ENCODE data around the gene HCK. TPM values are rescaled to one million over a fixed set of nuclear protein-coding genes. Genes with fewer than 3 reads are reported as not detected.

HCK gene
- polyA plus RNA-seq, 1 experiment = 0.05 TPM

DNA sequence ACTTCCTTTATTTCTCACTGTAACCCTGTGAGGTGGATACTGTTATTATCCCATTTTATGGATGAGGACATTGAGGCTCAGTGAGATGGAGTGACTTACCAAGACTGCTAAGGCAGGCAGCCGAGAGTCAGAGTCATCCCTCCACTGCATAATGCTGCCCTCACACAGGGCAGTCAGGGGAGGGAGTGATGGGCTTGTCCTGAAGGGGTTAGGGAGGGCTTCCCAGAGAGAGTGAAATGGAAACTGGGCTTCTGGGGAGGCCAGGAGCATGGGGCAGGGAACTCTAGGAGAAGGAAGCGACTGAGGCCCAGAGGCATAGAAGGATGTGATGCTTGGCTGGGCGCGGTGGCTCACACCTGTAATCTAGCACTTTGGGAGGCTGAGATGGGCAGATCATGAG is 88.6 kb downstream of the HCK start:
- DNase-seq (ENCODE audit: low read depth) = no peak
- Histone ChIP-seq H3K36me3 (ENCODE audit: control insufficient read depth, insufficient read depth, low read length) (peaks cover 47% of the 10 kb centered on the region), H3K27me3 (ENCODE audit: control insufficient read depth, insufficient read depth, low read length) (no peaks in the 10 kb centered on the region), H3K4me3 (ENCODE audit: low read depth, low read length) (no peak overlapping the region)
- ChIA-PET POLR2A (no interaction called here), CTCF (interaction anchor here (1.1 kb wide), 1 partner anchor 15 kb away, joined by 3 read pairs; no protein-coding TSS in a partner anchor)
- TF ChIP-seq, protein P1, sequence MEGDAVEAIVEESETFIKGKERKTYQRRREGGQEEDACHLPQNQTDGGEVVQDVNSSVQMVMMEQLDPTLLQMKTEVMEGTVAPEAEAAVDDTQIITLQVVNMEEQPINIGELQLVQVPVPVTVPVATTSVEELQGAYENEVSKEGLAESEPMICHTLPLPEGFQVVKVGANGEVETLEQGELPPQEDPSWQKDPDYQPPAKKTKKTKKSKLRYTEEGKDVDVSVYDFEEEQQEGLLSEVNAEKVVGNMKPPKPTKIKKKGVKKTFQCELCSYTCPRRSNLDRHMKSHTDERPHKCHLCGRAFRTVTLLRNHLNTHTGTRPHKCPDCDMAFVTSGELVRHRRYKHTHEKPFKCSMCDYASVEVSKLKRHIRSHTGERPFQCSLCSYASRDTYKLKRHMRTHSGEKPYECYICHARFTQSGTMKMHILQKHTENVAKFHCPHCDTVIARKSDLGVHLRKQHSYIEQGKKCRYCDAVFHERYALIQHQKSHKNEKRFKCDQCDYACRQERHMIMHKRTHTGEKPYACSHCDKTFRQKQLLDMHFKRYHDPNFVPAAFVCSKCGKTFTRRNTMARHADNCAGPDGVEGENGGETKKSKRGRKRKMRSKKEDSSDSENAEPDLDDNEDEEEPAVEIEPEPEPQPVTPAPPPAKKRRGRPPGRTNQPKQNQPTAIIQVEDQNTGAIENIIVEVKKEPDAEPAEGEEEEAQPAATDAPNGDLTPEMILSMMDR (IDR thresholded peaks at IDR 0.05; ENCODE audit: insufficient read depth, low read depth, low read length) = no peak

DNA sequence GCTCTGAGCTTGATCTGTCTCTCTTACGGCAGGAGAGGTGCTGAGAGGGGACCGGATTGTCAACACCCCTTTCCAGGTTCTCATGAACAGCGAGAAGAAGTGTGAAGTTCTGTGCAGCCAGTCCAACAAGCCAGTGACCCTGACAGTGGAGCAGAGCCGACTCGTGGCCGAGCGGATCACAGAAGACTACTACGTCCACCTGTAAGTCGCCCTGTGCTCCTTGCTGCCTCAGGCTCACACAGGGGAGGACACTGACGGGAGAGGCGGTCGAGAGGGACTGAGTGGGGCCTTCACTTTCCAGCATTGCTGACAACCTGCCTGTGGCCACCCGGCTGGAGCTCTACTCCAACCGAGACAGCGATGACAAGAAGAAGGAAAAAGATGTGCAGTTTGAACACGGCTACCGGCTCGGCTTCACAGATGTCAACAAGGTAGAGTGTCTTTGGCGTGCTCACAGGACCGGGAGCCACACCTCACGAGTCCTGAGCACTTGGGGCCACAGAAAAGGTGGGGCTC is 89.5 kb downstream of the HCK start:
- Histone ChIP-seq H3K27me3 (ENCODE audit: control insufficient read depth, insufficient read depth, low read length) (no peaks in the 10 kb centered on the region), H3K36me3 (ENCODE audit: control insufficient read depth, insufficient read depth, low read length) (peaks cover 53% of the 10 kb centered on the region), H3K4me3 (ENCODE audit: low read depth, low read length) (no peak overlapping the region)
- ChIA-PET CTCF (no interaction called here), POLR2A (no interaction called here)
- TF ChIP-seq, protein P1 (IDR thresholded peaks at IDR 0.05; ENCODE audit: insufficient read depth, low read depth, low read length) = no peak
- DNase-seq (ENCODE audit: low read depth) = no peak

DNA sequence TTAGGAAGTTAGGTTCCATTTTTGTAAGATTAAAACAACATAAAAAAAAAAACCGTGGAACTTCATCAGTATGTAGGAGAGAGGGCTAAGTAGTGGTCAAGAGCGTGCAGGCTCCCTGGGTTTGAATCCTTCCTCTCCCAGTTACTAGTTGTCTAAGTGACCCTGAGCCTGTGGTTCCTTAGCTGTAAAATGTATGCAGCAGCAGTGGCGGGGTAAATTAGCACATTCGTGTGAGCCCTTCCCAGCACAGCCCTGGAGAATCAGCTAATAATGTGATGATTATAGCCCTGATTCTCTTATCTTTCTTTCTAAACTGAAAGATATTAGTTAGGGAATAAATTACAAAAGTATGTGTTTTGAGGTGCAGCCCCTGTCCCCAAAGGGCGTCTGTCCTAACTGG is 90.0 kb downstream of the HCK start:
- no peak for DNase-seq (ENCODE audit: low read depth)
- no peaks in the 10 kb centered on the region for H3K27me3 ChIP-seq (ENCODE audit: control insufficient read depth, insufficient read depth, low read length)
- CTCF ChIA-PET = no interaction called here
- TF ChIP-seq, protein P1 (IDR thresholded peaks at IDR 0.05; ENCODE audit: insufficient read depth, low read depth, low read length) = no peak
- peaks cover 54% of the 10 kb centered on the region for H3K36me3 ChIP-seq (ENCODE audit: control insufficient read depth, insufficient read depth, low read length)
- H3K4me3 ChIP-seq (ENCODE audit: low read depth, low read length) = no peak overlapping the region
- POLR2A ChIA-PET = no interaction called here

DNA sequence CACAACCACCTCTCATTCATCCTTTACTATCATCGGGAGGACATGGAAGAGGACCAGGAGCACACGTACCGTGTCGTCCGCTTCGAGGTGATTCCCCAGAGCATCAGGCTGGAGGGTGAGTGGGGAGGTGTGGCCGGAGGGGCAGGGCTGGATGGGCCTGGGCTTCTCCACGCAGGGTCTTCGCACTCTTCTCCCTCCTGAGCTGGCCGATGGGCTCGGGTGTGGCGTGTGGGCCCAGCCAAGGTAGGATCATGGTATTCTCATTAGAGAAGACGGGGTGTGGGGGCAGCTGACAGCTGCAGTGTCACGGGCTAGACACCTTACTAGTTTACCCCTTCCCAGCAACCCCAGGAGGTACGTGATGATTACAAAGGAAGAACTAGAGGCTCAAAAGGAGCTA is 90.9 kb downstream of the HCK start:
- no peaks in the 10 kb centered on the region for H3K27me3 ChIP-seq (ENCODE audit: control insufficient read depth, insufficient read depth, low read length)
- no peak overlapping the region for H3K4me3 ChIP-seq (ENCODE audit: low read depth, low read length)
- peaks cover 51% of the 10 kb centered on the region for H3K36me3 ChIP-seq (ENCODE audit: control insufficient read depth, insufficient read depth, low read length)
- POLR2A ChIA-PET = no interaction called here
- CTCF ChIA-PET = no interaction called here
- TF ChIP-seq, protein P1 (IDR thresholded peaks at IDR 0.05; ENCODE audit: insufficient read depth, low read depth, low read length) = no peak
- DNase-seq (ENCODE audit: low read depth) = no peak

DNA sequence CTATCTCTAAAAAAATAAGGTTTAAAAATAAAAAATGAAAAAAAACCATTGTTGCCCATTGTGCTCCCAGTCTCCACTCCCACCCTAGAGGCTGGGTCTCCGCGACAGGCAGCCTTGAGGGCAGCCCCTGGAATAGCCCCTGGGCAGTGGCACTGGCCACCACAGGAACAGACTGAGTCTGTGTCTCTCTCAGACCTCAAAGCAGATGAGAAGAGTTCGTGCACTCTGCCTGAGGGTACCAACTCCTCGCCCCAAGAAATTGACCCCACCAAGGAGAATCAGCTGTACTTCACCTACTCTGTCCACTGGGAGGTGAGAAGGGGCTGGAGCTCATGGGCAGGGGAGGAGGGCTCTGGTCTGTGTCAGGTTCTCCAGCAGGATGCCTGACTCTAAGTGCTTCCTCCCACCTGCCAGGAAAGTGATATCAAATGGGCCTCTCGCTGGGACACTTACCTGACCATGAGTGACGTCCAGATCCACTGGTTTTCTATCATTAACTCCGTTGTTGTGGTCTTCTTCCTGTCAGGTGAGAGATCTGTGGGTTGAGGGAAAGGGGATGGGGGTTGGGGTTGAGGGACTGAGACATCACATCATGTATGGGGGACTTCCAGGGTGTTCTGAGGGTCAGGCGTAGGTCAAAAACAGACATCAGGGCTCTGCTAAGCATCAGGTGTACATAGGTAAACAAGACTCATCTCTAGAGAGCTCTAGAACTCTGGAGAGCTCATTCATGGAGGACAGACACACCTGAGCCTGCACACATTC is 93.0 kb downstream of the HCK start:
- TF ChIP-seq, protein P1 (IDR thresholded peaks at IDR 0.05; ENCODE audit: insufficient read depth, low read depth, low read length) = no peak
- no peak for DNase-seq (ENCODE audit: low read depth)
- CTCF ChIA-PET = interaction anchor here (1.9 kb wide), 1 partner anchor 10 kb away, joined by 5 read pairs; no protein-coding TSS in a partner anchor
- peaks cover 48% of the 10 kb centered on the region for H3K36me3 ChIP-seq (ENCODE audit: control insufficient read depth, insufficient read depth, low read length)
- no peaks in the 10 kb centered on the region for H3K27me3 ChIP-seq (ENCODE audit: control insufficient read depth, insufficient read depth, low read length)
- POLR2A ChIA-PET = no interaction called here
- no peak overlapping the region for H3K4me3 ChIP-seq (ENCODE audit: low read depth, low read length)
